Neural cell (in vitro differentiated cells): Measurements from ENCODE around the gene PLAAT4. TPM values are rescaled to one million over a fixed set of nuclear protein-coding genes. Genes with fewer than 3 reads are reported as not detected.

Experiments
- H2AFZ ChIP-seq: fragments of 200-600, 300-800 bp; sonication (generic), shearing (Covaris generic); 2 replicates; pipeline ENCODE4 v1.6.0; 2014; ENCODE audit warnings: low read depth, mild to moderate bottlenecking, antibody characterized with exemption, low read length, moderate library complexity
- H3F3A ChIP-seq: fragments of 200-600 bp; shearing (Covaris generic); 2 replicates; pipeline ENCODE4 v1.6.1; 2016; ENCODE audit warnings: mild to moderate bottlenecking, moderate library complexity, mixed read lengths, antibody characterized with exemption, low read length; ENCODE audit not compliant: insufficient read depth, poor library complexity, severe bottlenecking
- H3K27ac ChIP-seq: fragments of 200-600, 300-800 bp; sonication (generic), shearing (Covaris generic); 2 replicates; pipeline ENCODE4 v1.5.1; 2014; ENCODE audit warnings: mild to moderate bottlenecking, low read length, moderate library complexity
- H3K27me3 ChIP-seq: fragments of 300-800, 200-600 bp; sonication (generic), shearing (Covaris generic); 2 replicates; pipeline ENCODE4 v1.6.0; 2014; ENCODE audit warnings: mild to moderate bottlenecking, low read depth, low read length, moderate library complexity; ENCODE audit not compliant: insufficient read depth
- H3K36me3 ChIP-seq: fragments of 300-800, 200-600 bp; sonication (generic), shearing (Covaris generic); 2 replicates; pipeline ENCODE4 v1.5.1; 2014; ENCODE audit warnings: mild to moderate bottlenecking, antibody characterized with exemption, low read length, moderate library complexity; ENCODE audit not compliant: insufficient read depth
- H3K4me2 ChIP-seq: fragments of 300-800, 200-600 bp; sonication (generic), shearing (Covaris generic); 2 replicates; pipeline ENCODE4 v1.6.0; 2014; ENCODE audit warnings: mild to moderate bottlenecking, low read length
- H3K4me3 ChIP-seq: fragments of 300-800, 200-600 bp; sonication (generic), shearing (Covaris generic); 2 replicates; pipeline ENCODE4 v1.5.1; 2014; ENCODE audit warnings: mild to moderate bottlenecking, low read length, moderate library complexity
- H3K79me2 ChIP-seq: fragments of 200-600 bp; shearing (Covaris generic); replicated peaks from 2 replicates; pipeline ENCODE4 v1.6.0; 2014; ENCODE audit warnings: mild to moderate bottlenecking, low read length, moderate library complexity; ENCODE audit not compliant: insufficient read depth
- H3K9ac ChIP-seq: fragments of 300-800, 200-600 bp; sonication (generic), shearing (Covaris generic); 2 replicates; pipeline ENCODE4 v1.6.1; 2016; ENCODE audit warnings: mild to moderate bottlenecking, low read length, mixed read lengths
- H3K9me2 ChIP-seq: fragments of 200-600 bp; shearing (Covaris generic); 2 replicates; pipeline ENCODE4 v1.6.1; 2016; ENCODE audit warnings: mild to moderate bottlenecking, low read length, mixed read lengths; ENCODE audit not compliant: insufficient read depth
- H3K9me3 ChIP-seq: fragments of 200-600, 300-800 bp; sonication (generic), shearing (Covaris generic); 2 replicates; pipeline ENCODE4 v1.6.1; 2016; ENCODE audit warnings: mild to moderate bottlenecking, mixed run types, low read length, moderate library complexity, mixed read lengths
- H4K20me1 ChIP-seq: fragments of 200-600 bp; shearing (Covaris generic); 2 replicates; pipeline ENCODE4 v1.6.1; 2016; ENCODE audit warnings: mild to moderate bottlenecking, mixed run types; ENCODE audit not compliant: insufficient read depth
- EP300 ChIP-seq: fragments of 450-650 bp; conservative IDR thresholded peaks from 2 replicates; pipeline ENCODE4 v1.6.1; 2014; ENCODE audit warnings: antibody characterized with exemption, mild to moderate bottlenecking, moderate library complexity; ENCODE audit not compliant: poor library complexity, severe bottlenecking
- EZH2 ChIP-seq: fragments of 200-600, 300-800 bp; shearing (Covaris generic), sonication (generic); IDR thresholded peaks from 2 replicates; pipeline ENCODE4 v1.6.1; 2014; ENCODE audit warnings: antibody characterized with exemption, low read length, borderline replicate concordance, mild to moderate bottlenecking; ENCODE audit not compliant: insufficient read depth, poor library complexity, severe bottlenecking
- MXI1 ChIP-seq: fragments of 450-650 bp; conservative IDR thresholded peaks from 2 replicates; pipeline ENCODE4 v1.6.1; 2014; ENCODE audit warnings: antibody characterized with exemption, mild to moderate bottlenecking; ENCODE audit not compliant: poor library complexity, severe bottlenecking
- POLR2AphosphoS5 ChIP-seq: IDR thresholded peaks from 2 replicates; pipeline ENCODE4 v1.6.1; 2012
- RAD21 ChIP-seq: fragments of 450-650 bp; conservative IDR thresholded peaks from 2 replicates; pipeline ENCODE4 v1.6.1; 2014; ENCODE audit warnings: antibody characterized with exemption, mild to moderate bottlenecking, moderate library complexity
- SMC3 ChIP-seq: fragments of 450-650 bp; conservative IDR thresholded peaks from 2 replicates; pipeline ENCODE4 v1.6.1; 2014; ENCODE audit warnings: antibody characterized with exemption, mild to moderate bottlenecking, moderate library complexity; ENCODE audit not compliant: poor library complexity
- TAF1 ChIP-seq: IDR thresholded peaks from 2 replicates; pipeline ENCODE4 v1.6.1; 2012; ENCODE audit warnings: low read depth
- polyA plus RNA-seq: library from polyadenylated mRNA; depleted of rRNA; stranded (reverse); fragments of >200 nt; gene quantifications from 2 replicates; pipeline ENCODE4 v1.2.3, GENCODE V29; 2014
- TF ChIP-seq, protein P1 (sequence below): fragments of 450-650 bp; IDR thresholded peaks from 2 replicates; pipeline ENCODE4 v1.5.1; 2014; ENCODE audit warnings: antibody characterized with exemption, mild to moderate bottlenecking, moderate library complexity; ENCODE audit not compliant: poor library complexity, severe bottlenecking
- TF ChIP-seq, protein P2 (sequence below): IDR thresholded peaks from 2 replicates; pipeline ENCODE4 v1.6.1; 2012; ENCODE audit warnings: borderline replicate concordance

Gene PLAAT4
- polyA plus RNA-seq, 1 donor from 2014 or later, result not detected

DNA sequence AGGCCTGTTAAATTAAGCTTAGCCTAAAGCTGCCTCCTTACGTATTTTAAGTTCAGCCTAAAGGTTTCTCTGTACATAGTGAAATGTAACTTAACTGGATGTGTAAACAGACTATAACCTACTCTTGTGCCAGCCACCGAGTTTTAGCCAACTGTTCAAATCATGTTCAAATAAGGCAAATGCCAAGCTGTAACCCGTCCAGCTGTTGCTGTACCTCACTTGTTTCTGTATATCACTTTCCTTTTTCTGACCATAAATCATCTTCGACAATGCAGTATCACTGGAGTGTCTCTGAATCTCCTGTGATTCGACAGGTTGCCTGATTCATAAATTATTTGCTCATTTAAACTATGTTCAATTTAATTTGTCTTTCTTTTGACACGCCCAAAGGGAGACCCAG is 41.6 kb upstream of the PLAAT4 start:
- Histone ChIP-seq H3K9me2 (no peaks in the 10 kb centered on the region), H4K20me1 (no peaks in the 10 kb centered on the region), H3F3A (no peaks in the 10 kb centered on the region), H3K9ac (no peak overlapping the region), H3K79me2 (no peaks in the 10 kb centered on the region), H3K36me3 (no peaks in the 10 kb centered on the region), H3K9me3 (no peaks in the 10 kb centered on the region), H3K27ac (no peak overlapping the region), H3K4me3 (no peak overlapping the region), H2AFZ (no peak overlapping the region), H3K4me2 (no peak overlapping the region), H3K27me3 (peaks cover 19% of the 10 kb centered on the region)
- TF ChIP-seq, protein P1, sequence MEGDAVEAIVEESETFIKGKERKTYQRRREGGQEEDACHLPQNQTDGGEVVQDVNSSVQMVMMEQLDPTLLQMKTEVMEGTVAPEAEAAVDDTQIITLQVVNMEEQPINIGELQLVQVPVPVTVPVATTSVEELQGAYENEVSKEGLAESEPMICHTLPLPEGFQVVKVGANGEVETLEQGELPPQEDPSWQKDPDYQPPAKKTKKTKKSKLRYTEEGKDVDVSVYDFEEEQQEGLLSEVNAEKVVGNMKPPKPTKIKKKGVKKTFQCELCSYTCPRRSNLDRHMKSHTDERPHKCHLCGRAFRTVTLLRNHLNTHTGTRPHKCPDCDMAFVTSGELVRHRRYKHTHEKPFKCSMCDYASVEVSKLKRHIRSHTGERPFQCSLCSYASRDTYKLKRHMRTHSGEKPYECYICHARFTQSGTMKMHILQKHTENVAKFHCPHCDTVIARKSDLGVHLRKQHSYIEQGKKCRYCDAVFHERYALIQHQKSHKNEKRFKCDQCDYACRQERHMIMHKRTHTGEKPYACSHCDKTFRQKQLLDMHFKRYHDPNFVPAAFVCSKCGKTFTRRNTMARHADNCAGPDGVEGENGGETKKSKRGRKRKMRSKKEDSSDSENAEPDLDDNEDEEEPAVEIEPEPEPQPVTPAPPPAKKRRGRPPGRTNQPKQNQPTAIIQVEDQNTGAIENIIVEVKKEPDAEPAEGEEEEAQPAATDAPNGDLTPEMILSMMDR, result no peak

DNA sequence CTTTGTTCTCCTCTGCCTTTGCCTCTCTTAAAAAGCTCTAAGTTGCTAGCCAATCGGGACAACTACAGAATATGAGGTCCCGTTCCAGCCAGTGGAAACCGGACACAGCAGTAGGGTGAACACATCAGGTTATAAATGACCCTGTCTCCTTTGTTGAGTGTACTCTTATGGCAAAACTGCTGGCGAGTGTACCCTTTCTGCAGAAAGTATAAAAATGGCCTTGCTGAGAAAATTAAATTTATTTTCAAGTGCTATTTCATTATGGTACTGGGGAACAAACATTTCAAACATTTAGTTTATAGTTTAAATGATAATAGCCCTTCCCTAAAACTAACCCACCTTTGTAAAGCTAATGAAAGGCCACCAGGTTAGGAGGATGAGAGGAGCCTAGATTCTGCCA is 36.7 kb upstream of the PLAAT4 start:
- no peaks in the 10 kb centered on the region for H3K36me3 ChIP-seq
- H4K20me1 ChIP-seq, result no peaks in the 10 kb centered on the region
- H3K79me2 ChIP-seq, result no peaks in the 10 kb centered on the region
- H3K9ac ChIP-seq, result no peak overlapping the region
- no peaks in the 10 kb centered on the region for H3K9me2 ChIP-seq
- H3K9me3 ChIP-seq, result no peaks in the 10 kb centered on the region
- no peak overlapping the region for H3K4me2 ChIP-seq
- H3F3A ChIP-seq, result no peaks in the 10 kb centered on the region
- no peak overlapping the region for H3K27ac ChIP-seq
- no peak overlapping the region for H2AFZ ChIP-seq
- TF ChIP-seq, protein P1, result no peak
- TF ChIP-seq RAD21, result no peak
- TF ChIP-seq SMC3, result no peak
- TF ChIP-seq, protein P2, sequence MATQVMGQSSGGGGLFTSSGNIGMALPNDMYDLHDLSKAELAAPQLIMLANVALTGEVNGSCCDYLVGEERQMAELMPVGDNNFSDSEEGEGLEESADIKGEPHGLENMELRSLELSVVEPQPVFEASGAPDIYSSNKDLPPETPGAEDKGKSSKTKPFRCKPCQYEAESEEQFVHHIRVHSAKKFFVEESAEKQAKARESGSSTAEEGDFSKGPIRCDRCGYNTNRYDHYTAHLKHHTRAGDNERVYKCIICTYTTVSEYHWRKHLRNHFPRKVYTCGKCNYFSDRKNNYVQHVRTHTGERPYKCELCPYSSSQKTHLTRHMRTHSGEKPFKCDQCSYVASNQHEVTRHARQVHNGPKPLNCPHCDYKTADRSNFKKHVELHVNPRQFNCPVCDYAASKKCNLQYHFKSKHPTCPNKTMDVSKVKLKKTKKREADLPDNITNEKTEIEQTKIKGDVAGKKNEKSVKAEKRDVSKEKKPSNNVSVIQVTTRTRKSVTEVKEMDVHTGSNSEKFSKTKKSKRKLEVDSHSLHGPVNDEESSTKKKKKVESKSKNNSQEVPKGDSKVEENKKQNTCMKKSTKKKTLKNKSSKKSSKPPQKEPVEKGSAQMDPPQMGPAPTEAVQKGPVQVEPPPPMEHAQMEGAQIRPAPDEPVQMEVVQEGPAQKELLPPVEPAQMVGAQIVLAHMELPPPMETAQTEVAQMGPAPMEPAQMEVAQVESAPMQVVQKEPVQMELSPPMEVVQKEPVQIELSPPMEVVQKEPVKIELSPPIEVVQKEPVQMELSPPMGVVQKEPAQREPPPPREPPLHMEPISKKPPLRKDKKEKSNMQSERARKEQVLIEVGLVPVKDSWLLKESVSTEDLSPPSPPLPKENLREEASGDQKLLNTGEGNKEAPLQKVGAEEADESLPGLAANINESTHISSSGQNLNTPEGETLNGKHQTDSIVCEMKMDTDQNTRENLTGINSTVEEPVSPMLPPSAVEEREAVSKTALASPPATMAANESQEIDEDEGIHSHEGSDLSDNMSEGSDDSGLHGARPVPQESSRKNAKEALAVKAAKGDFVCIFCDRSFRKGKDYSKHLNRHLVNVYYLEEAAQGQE, result no peak
- TF ChIP-seq EP300, result no peak
- TF ChIP-seq EZH2, result no peak
- TF ChIP-seq MXI1, result no peak
- no peak for TF ChIP-seq TAF1
- TF ChIP-seq POLR2AphosphoS5, result no peak
- no peaks in the 10 kb centered on the region for H3K27me3 ChIP-seq
- H3K4me3 ChIP-seq, result no peak overlapping the region
